H9 (cell line): Measurements from ENCODE around the gene KRTAP16-1. TPM values are rescaled to one million over a fixed set of nuclear protein-coding genes. Genes with fewer than 3 reads are reported as not detected.

Experiments used
- DNase-seq: peaks from one replicate; pipeline ENCODE4 v3.0.0-alpha.2; 2017
- H2AFZ ChIP-seq: one replicate; pipeline ENCODE4 v1.6.1; 2013; ENCODE audit warnings: mild to moderate bottlenecking, low read length, control low read depth, moderate library complexity
- H2AK5ac ChIP-seq: 2 replicates; pipeline ENCODE4 v1.6.1; 2013; ENCODE audit warnings: low read length, control low read depth, mixed read lengths; ENCODE audit not compliant: insufficient read length
- H2BK120ac ChIP-seq: one replicate; pipeline ENCODE4 v1.6.1; 2013; ENCODE audit warnings: low read depth, mild to moderate bottlenecking, low read length, control low read depth, inconsistent platforms; ENCODE audit not compliant: poor library complexity, severe bottlenecking
- H2BK12ac ChIP-seq: 2 replicates; pipeline ENCODE4 v1.6.1; 2013; ENCODE audit warnings: low read length, control low read depth, mixed read lengths, low read depth; ENCODE audit not compliant: insufficient read length
- H2BK15ac ChIP-seq: 2 replicates; pipeline ENCODE4 v1.6.1; 2013; ENCODE audit warnings: low read depth, low read length, control low read depth
- H2BK20ac ChIP-seq: one replicate; pipeline ENCODE4 v1.6.1; 2013; ENCODE audit warnings: low read depth, mild to moderate bottlenecking, low read length, control low read depth, inconsistent platforms; ENCODE audit not compliant: poor library complexity, severe bottlenecking
- H2BK5ac ChIP-seq: 2 replicates; pipeline ENCODE4 v1.6.1; 2013; ENCODE audit warnings: low read length, control low read depth, mixed read lengths; ENCODE audit not compliant: insufficient read length
- H3K14ac ChIP-seq: 2 replicates; pipeline ENCODE4 v1.6.1; 2013; ENCODE audit warnings: low read length, control low read depth; ENCODE audit not compliant: insufficient read depth
- H3K18ac ChIP-seq: 2 replicates; pipeline ENCODE4 v1.6.1; 2013; ENCODE audit warnings: low read depth, mild to moderate bottlenecking, mixed read lengths, low read length, control low read depth; ENCODE audit not compliant: insufficient read length
- H3K23ac ChIP-seq: 2 replicates; pipeline ENCODE4 v1.6.1; 2013; ENCODE audit warnings: low read length, control low read depth, mixed read lengths, low read depth; ENCODE audit not compliant: insufficient read length
- H3K23me2 ChIP-seq: 2 replicates; pipeline ENCODE4 v1.6.1; 2013; ENCODE audit warnings: low read depth, mild to moderate bottlenecking, mixed read lengths, low read length, control low read depth; ENCODE audit not compliant: insufficient read length, poor library complexity, severe bottlenecking
- H3K27ac ChIP-seq: 2 replicates; pipeline ENCODE4 v1.5.1; 2013; ENCODE audit warnings: low read length, control low read depth, mixed read lengths, low read depth; ENCODE audit not compliant: insufficient read length
- H3K27me3 ChIP-seq: 2 replicates; pipeline ENCODE4 v1.6.1; 2013; ENCODE audit warnings: low read length, control low read depth, inconsistent platforms; ENCODE audit not compliant: insufficient read depth
- H3K4ac ChIP-seq: 2 replicates; pipeline ENCODE4 v1.6.1; 2013; ENCODE audit warnings: low read depth, mild to moderate bottlenecking, control low read depth, inconsistent platforms, low read length, moderate library complexity
- H3K4me1 ChIP-seq: 2 replicates; pipeline ENCODE4 v1.6.1; 2013; ENCODE audit warnings: low read length, control low read depth, inconsistent platforms; ENCODE audit not compliant: insufficient read depth
- H3K4me2 ChIP-seq: 2 replicates; pipeline ENCODE4 v1.6.1; 2013; ENCODE audit warnings: low read length, control low read depth, mixed read lengths; ENCODE audit not compliant: insufficient read length, insufficient read depth
- H3K56ac ChIP-seq: 2 replicates; pipeline ENCODE4 v1.6.1; 2013; ENCODE audit warnings: low read depth, mild to moderate bottlenecking, mixed read lengths, low read length, control low read depth; ENCODE audit not compliant: insufficient read length
- H3K79me1 ChIP-seq: 2 replicates; pipeline ENCODE4 v1.6.1; 2013; ENCODE audit warnings: low read depth, mild to moderate bottlenecking, moderate library complexity, low read length, control low read depth, inconsistent platforms; ENCODE audit not compliant: insufficient read depth, poor library complexity, severe bottlenecking
- H3K79me2 ChIP-seq: 2 replicates; pipeline ENCODE4 v1.6.1; 2013; ENCODE audit warnings: low read length, control low read depth, inconsistent platforms; ENCODE audit not compliant: insufficient read depth
- H3K9ac ChIP-seq: 2 replicates; pipeline ENCODE4 v1.6.1; 2013; ENCODE audit warnings: low read length, control low read depth, mixed read lengths; ENCODE audit not compliant: insufficient read length; ENCODE audit errors: extremely low read depth
- H3K9me3 ChIP-seq: one replicate; pipeline ENCODE4 v1.6.1; 2013; ENCODE audit warnings: low read depth, low read length, inconsistent platforms; ENCODE audit not compliant: control insufficient read depth
- H3T11ph ChIP-seq: one replicate; pipeline ENCODE4 v1.6.1; 2013; ENCODE audit warnings: mild to moderate bottlenecking, low read length, control low read depth, inconsistent platforms
- H4K20me1 ChIP-seq: one replicate; pipeline ENCODE4 v1.6.1; 2013; ENCODE audit not compliant: control insufficient read depth, insufficient read length, insufficient read depth
- H4K5ac ChIP-seq: 2 replicates; pipeline ENCODE4 v1.6.1; 2013; ENCODE audit warnings: low read depth, mild to moderate bottlenecking, mixed read lengths, low read length, control low read depth; ENCODE audit not compliant: insufficient read length
- H4K8ac ChIP-seq: replicated peaks from 2 replicates; pipeline ENCODE4 v1.6.1; 2013; ENCODE audit warnings: low read length, control low read depth, mixed read lengths, low read depth; ENCODE audit not compliant: insufficient read length
- H4K91ac ChIP-seq: 2 replicates; pipeline ENCODE4 v1.6.1; 2013; ENCODE audit warnings: low read depth, mild to moderate bottlenecking, moderate library complexity, mixed read lengths, low read length, control low read depth; ENCODE audit not compliant: insufficient read length
- H3K27ac Mint-ChIP-seq, 3 experiments: 2 replicates in 2 of 3; 3 replicates in 1 of 3; pipeline ENCODE4 v1.8.0; 2020 to 2021; ENCODE audit warnings: mixed read lengths in 3 of 3, mild to moderate bottlenecking in 1 of 3, moderate library complexity in 1 of 3
- H3K27me3 Mint-ChIP-seq: 2 replicates; pipeline ENCODE4 v1.8.0; 2021; ENCODE audit warnings: low read depth, mild to moderate bottlenecking, moderate library complexity, mixed read lengths
- H3K36me3 Mint-ChIP-seq, 3 experiments: 2 replicates in 2 of 3; 3 replicates in 1 of 3; pipeline ENCODE4 v1.8.0; 2020 to 2021; ENCODE audit warnings: low read depth in 3 of 3, mixed read lengths in 3 of 3; ENCODE audit not compliant: insufficient read depth in 1 of 3
- H3K4me1 Mint-ChIP-seq, 2 experiments: 2 replicates each; pipeline ENCODE4 v1.8.0; 2020; ENCODE audit warnings: mixed read lengths in 2 of 2
- H3K4me3 Mint-ChIP-seq, 2 experiments: 2 replicates in 1 of 2; 3 replicates in 1 of 2; pipeline ENCODE4 v1.8.0; 2020 to 2021; ENCODE audit warnings: mild to moderate bottlenecking in 2 of 2, mixed read lengths in 2 of 2, moderate library complexity in 1 of 2
- H3K9me3 Mint-ChIP-seq, 2 experiments: 2 replicates in 1 of 2; 3 replicates in 1 of 2; pipeline ENCODE4 v1.8.0; 2020; ENCODE audit warnings: mild to moderate bottlenecking in 2 of 2, mixed read lengths in 2 of 2, moderate library complexity in 1 of 2
- CTCF ChIP-seq: fragments of 200-600 bp; sonication (generic); conservative IDR thresholded peaks from 3 replicates; pipeline ENCODE4 v1.8.0; 2021; ENCODE audit warnings: antibody characterized with exemption, mild to moderate bottlenecking
- WGBS: extraction: QIAGEN DNeasy Blood & Tissue Kit; methylation state at CpG from one replicate; pipeline ENCODE4 v1.1.7; 2013; ENCODE audit warnings: missing lambda C conversion rate, low lambda C conversion rate, mixed read lengths; ENCODE audit not compliant: insufficient read length; ENCODE audit errors: extremely low coverage; 5-methylcytosine and 5-hydroxymethylcytosine counted together
- long read RNA-seq: library from polyadenylated mRNA; unstranded; transcript quantifications from one replicate; pipeline ENCODE4 v2.0.0, GENCODE V29; 2020
- total RNA-seq: library from RNA; stranded (reverse); gene quantifications from 2 replicates; pipeline ENCODE4 v1.2.1, GENCODE V29; 2021

Gene KRTAP16-1
- total RNA-seq = not detected in 2 replicates
- long read RNA-seq = 0 reads

GRCh38 chr17:41308918-41309359, at the start of gene KRTAP16-1:
Gene KRTAP16-1, minus strand, starts transcription at chr17:41309309. Its CDS starts 56 bp downstream, at chr17:41309253.
- H2BK20ac ChIP-seq = no peak within 1 kb of the TSS
- no peaks in the 10 kb centered on the region for H3K79me2 ChIP-seq
- no CpG with 5 or more reads among the region's 7 CpGs for WGBS
- no peak within 1 kb of the TSS for H3K27ac ChIP-seq
- H3K9me3 Mint-ChIP-seq = no peaks in the 10 kb centered on the region
- H4K5ac ChIP-seq = no peak within 1 kb of the TSS
- no peaks in the 10 kb centered on the region for H3K79me1 ChIP-seq
- H2BK120ac ChIP-seq = no peak within 1 kb of the TSS
- TF ChIP-seq CTCF = no peak
- H3K27me3 Mint-ChIP-seq = peaks cover 15% of the 10 kb centered on the region
- no peak within 1 kb of the TSS for H4K8ac ChIP-seq
- H3K27ac Mint-ChIP-seq = peak within 1 kb of the TSS in 2 of 3 experiments; percentile 5 to 12; a peak in 2 of 7 replicates
- no peak within 1 kb of the TSS for H2AFZ ChIP-seq
- no peak for DNase-seq
- H3K4me1 Mint-ChIP-seq = no peaks in the 10 kb centered on the region
- no peak within 1 kb of the TSS for H3K9ac ChIP-seq
- no peak within 1 kb of the TSS for H3K18ac ChIP-seq
- H3K23ac ChIP-seq = no peak within 1 kb of the TSS
- no peaks in the 10 kb centered on the region for H3K9me3 ChIP-seq
- H2AK5ac ChIP-seq = no peak within 1 kb of the TSS
- H2BK12ac ChIP-seq = no peak within 1 kb of the TSS
- H3T11ph ChIP-seq = no peak within 1 kb of the TSS
- H4K20me1 ChIP-seq = no peaks in the 10 kb centered on the region
- no peak within 1 kb of the TSS for H2BK5ac ChIP-seq
- H4K91ac ChIP-seq = no peak within 1 kb of the TSS
- H3K4me2 ChIP-seq = no peak within 1 kb of the TSS
- H3K4ac ChIP-seq = no peak within 1 kb of the TSS
- H3K4me1 ChIP-seq = no peaks in the 10 kb centered on the region
- no peaks in the 10 kb centered on the region for H3K27me3 ChIP-seq
- H3K56ac ChIP-seq = no peak within 1 kb of the TSS
- H2BK15ac ChIP-seq = no peak within 1 kb of the TSS
- H3K14ac ChIP-seq = peak within 1 kb of the TSS; percentile 10; the same call in 1 of the 2 replicates
- H3K4me3 Mint-ChIP-seq = no peak within 1 kb of the TSS
- H3K36me3 Mint-ChIP-seq = no peaks in the 10 kb centered on the region
- H3K23me2 ChIP-seq = no peaks in the 10 kb centered on the region
